Stomach (tissue), 4 donors: ENCODE results near the gene SPARCL1.

Experiments
- CTCF ChIP-seq, 7 experiments: fragments of 450-650 bp in 4 of 7; fragments of 200-600 bp in 3 of 7; sonication (generic) in 3 of 7; IDR thresholded peaks; one replicate each; pipeline ENCODE4 v1.5.1; 2016 to 2019; ENCODE audit warnings: antibody characterized with exemption in 7 of 7, control low read depth in 2 of 7, mild to moderate bottlenecking in 1 of 7
- POLR2A ChIP-seq, 4 donors: fragments of 450-650 bp; IDR thresholded peaks; one replicate each; pipeline ENCODE4 v1.6.1; 2016; ENCODE audit warnings: antibody characterized with exemption in 4 of 4, control low read depth in 2 of 4, mild to moderate bottlenecking in 1 of 4, moderate library complexity in 1 of 4

- TF ChIP-seq CTCF (IDR thresholded peaks at IDR 0.05) (no peak), POLR2A (IDR thresholded peaks at IDR 0.05) (no peak)
Measured at GRCh38 chr4:87489678-87490077, 39.5 kb downstream of the SPARCL1 start.
